COLO668 (cell line): ENCODE data around the gene LHFPL3.
A peak's percentile ranks its signal among the peaks of the same experiment; 100 is the strongest.
"Not testable (repeated sequence)": the region's sequence is repeated elsewhere in the genome, so short reads cannot be mapped to it uniquely, and the experiment has no call there.

Experiments used
- DNase-seq: peaks from one replicate; lab custom pipeline; 2025; ENCODE audit not compliant: unreplicated experiment; lab: John Stamatoyannopoulos, UW

LHFPL3 gene

GRCh38 chr7:104926601-104927041, 598.2 kb downstream of the LHFPL3 start:
- DNase-seq = no peak

- peak; percentile 28 for DNase-seq
Observed at GRCh38 chr7:104927055-104927454, 598.7 kb downstream of the LHFPL3 start.

GRCh38 chr7:104928721-104929400, 600.5 kb downstream of the LHFPL3 start:
- no peak for DNase-seq

GRCh38 chr7:104929921-104930320, 601.5 kb downstream of the LHFPL3 start:
- no peak for DNase-seq

GRCh38 chr7:104931181-104931781, 602.9 kb downstream of the LHFPL3 start:
- no peak for DNase-seq

GRCh38 chr7:104933022-104933421, 604.6 kb downstream of the LHFPL3 start:
- DNase-seq = no peak

GRCh38 chr7:104933521-104933988, 605.2 kb downstream of the LHFPL3 start:
- no peak for DNase-seq

GRCh38 chr7:104934665-104935064, 606.3 kb downstream of the LHFPL3 start:
- no peak for DNase-seq

GRCh38 chr7:104935276-104935675, 606.9 kb downstream of the LHFPL3 start:
- DNase-seq = no peak

GRCh38 chr7:104936546-104936945, 608.1 kb downstream of the LHFPL3 start:
- DNase-seq = no peak

- not testable (repeated sequence) for DNase-seq
Observed at GRCh38 chr7:104937489-104937888, 609.1 kb downstream of the LHFPL3 start.

- DNase-seq = no peak
Observed at GRCh38 chr7:104938741-104939390, 610.5 kb downstream of the LHFPL3 start.

- no peak for DNase-seq
Observed at GRCh38 chr7:104940023-104940710, 611.8 kb downstream of the LHFPL3 start.

- peak; percentile 82 for DNase-seq
Observed at GRCh38 chr7:104943502-104944343, 615.3 kb downstream of the LHFPL3 start.

GRCh38 chr7:104945599-104945956, 617.2 kb downstream of the LHFPL3 start:
- no peak for DNase-seq

GRCh38 chr7:104946338-104946737, 617.9 kb downstream of the LHFPL3 start:
- DNase-seq = no peak

- DNase-seq = no peak
Observed at GRCh38 chr7:104950006-104950405, 621.6 kb downstream of the LHFPL3 start.

GRCh38 chr7:104950754-104951153, 622.4 kb downstream of the LHFPL3 start:
- no peak for DNase-seq

GRCh38 chr7:104951546-104951945, 623.1 kb downstream of the LHFPL3 start:
- DNase-seq = no peak

GRCh38 chr7:104955276-104955675, 626.9 kb downstream of the LHFPL3 start:
- no peak for DNase-seq
